Stimulated activated CD4-positive, alpha-beta T cell treated with anti-CD3 and anti-CD28 coated beads, Interleukin-4, amount 100 ng/mL, for 1 hour (primary cell): ENCODE data around the gene SEMA3A.
A peak's percentile ranks its signal among the peaks of the same experiment; 100 is the strongest.

Experiments used
- DNase-seq: peaks from one replicate; pipeline ENCODE4 v3.0.0-alpha.2; 2020

Gene SEMA3A

GRCh38 chr7:84003191-84003590 is 191.4 kb downstream of the SEMA3A start:
- no peak for DNase-seq

GRCh38 chr7:84002348-84002747 is 192.2 kb downstream of the SEMA3A start:
- no peak for DNase-seq

DNA sequence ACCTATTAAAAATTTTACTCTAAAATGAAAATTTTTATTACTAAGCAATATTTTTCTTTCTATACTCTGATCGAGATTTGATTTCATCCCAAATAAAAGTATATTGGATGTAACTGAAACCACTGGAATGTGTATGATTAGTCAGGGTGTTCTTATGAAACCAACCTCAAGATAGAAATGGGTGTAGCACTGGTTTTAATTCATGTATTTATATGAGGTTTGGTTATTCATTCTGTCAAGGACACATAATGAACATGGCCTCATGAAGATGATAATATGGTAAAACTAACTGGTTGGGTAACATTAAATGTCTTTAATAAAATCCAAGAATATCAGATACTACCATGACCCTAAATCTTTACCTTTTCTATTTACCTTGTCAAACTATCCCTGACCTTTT is 197.7 kb downstream of the SEMA3A start:
- DNase-seq, result no peak

- no peak for DNase-seq
Observed at GRCh38 chr7:83987764-83988163, 206.8 kb downstream of the SEMA3A start.

DNA sequence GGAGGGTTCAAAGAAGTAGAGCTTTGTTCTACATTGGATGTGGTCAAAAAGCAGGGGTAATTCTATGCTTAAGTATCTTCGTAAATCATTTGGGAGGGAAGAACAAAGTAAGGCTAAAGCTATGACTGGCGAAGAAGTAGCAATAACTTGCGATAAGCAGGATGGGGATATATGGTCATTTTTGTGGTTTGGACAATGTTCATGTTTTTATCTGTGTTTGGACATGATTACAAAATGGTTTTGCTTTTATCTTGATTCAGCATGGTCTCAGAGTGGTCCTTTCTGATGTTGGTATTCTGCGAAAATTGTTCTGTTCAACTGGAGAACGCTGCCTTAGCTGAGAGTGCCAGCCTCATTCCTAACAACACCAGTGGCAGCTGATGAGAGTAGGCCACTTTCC is 208.8 kb downstream of the SEMA3A start:
- DNase-seq, result no peak

- no peak for DNase-seq
Observed at GRCh38 chr7:83984591-83984990, 210.0 kb downstream of the SEMA3A start.

DNA sequence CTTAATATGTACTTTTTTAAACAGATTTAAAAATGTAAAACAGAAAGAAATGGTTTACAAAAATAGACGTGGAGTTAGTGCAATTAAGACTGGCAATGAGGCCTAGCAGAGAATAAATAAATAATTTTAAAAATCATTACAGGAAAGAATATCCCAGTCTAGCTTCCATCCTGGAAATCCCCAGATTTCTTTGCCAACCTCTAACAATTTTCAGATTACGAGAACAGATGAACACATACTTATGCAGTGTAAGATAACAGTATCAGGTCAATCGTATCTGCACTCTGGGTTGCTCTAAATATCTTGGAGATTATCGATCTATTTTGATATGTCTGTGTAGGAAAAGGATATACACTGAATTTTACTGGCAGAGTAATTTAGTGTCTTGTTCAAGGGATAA is 210.5 kb downstream of the SEMA3A start:
- DNase-seq, result no peak

- no peak for DNase-seq
Observed at GRCh38 chr7:83983606-83984005, 211.0 kb downstream of the SEMA3A start.

- no peak for DNase-seq
Observed at GRCh38 chr7:83976302-83976701, 218.3 kb downstream of the SEMA3A start.

DNA sequence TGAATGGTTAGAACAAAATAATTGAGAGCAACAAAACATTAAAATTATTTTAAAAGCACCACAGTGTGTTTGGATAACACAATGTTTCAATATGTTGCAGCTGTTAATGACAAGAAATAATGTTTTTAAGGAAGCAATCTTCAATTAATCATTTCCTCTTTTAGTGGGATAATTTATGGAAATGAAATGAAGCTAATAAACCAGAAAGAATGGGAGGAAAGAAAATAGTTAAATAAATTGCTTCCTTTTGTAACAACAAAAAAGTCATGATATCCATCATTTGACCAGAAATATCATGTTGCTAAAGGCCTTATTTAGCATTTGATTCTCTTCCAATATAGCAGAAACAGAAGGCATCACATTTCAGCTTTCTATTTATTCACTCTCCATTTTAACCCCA is 224.5 kb downstream of the SEMA3A start:
- no peak for DNase-seq

DNA sequence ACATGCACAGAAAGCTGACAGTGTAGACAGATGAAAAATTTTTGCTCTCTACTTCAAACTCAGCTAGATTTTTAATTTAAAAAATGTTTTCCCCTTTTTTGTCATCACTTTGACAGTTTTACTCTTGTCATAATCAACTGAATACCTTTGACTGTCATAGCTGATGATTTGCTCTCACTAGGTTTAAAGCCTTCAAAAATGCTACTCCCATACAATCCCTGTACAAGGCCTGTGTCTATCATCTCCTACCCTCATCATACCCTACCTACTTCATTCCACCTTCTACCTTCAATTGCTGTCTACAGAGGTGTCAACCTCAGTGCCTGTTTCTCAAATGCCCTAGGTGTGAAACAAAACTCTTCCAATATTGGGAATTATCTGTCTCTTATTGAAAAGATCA is 230.3 kb downstream of the SEMA3A start:
- no peak for DNase-seq

DNA sequence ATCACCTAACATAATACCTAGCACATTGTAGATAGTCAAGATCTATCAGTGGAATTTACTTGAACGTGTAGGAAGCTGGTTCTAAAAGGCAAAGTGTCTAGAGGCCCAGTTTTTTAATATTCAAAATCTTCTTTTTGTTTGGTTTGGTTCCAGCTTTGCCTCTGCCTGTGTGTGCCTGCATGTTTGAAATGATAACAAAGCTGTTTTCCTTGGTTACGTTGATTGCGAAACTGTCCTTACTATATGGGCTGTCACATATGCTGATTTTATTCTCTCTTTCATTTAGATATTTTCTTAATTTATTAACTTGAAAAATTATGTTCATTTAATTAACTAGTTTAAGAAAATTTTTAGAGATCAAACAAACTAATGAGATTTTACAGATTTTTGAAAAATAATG is 237.3 kb downstream of the SEMA3A start:
- DNase-seq, result no peak

GRCh38 chr7:83956104-83956503 is 238.5 kb downstream of the SEMA3A start:
- no peak for DNase-seq

GRCh38 chr7:83952236-83952635 is 242.4 kb downstream of the SEMA3A start:
- no peak for DNase-seq

GRCh38 chr7:83947260-83947659 is 247.3 kb downstream of the SEMA3A start:
- no peak for DNase-seq

DNA sequence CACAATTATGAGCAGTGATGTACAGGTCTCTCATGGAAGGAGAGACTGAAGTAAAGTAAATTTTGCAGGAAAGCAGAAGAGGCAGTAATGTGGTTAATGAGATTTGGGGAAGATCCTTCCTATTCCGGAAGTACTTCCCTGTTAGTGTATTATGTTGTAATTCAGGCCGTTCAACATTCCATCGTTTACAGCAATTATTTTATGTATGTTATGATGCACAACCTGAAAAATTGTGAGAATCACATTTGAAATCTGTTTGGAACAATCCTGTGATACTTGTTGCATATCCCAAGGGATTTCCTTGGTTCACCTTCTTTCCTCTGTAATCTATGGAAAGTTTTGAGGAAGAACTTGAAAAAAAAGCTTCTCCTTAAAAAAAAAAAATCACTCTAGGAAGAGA is 247.8 kb downstream of the SEMA3A start:
- no peak for DNase-seq

DNA sequence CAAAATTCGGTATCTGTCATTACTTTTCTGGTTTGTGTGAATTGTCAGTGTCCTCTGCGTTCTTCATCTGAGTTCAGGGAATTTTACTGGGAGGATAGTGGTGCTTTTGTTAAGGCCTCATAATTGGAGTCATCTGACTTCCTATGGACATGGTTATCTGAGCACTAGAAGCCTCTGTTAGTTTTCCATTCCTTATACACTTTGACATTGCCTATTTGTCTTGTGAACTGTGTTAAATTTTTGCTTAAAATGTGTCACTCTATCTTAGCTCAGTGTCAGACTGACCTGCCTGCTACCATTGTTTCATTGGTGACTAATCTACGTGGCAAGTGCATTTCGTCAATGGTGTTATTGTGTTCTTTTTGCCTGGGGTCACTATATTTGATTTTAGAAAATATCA is 253.3 kb downstream of the SEMA3A start:
- no peak for DNase-seq

DNA sequence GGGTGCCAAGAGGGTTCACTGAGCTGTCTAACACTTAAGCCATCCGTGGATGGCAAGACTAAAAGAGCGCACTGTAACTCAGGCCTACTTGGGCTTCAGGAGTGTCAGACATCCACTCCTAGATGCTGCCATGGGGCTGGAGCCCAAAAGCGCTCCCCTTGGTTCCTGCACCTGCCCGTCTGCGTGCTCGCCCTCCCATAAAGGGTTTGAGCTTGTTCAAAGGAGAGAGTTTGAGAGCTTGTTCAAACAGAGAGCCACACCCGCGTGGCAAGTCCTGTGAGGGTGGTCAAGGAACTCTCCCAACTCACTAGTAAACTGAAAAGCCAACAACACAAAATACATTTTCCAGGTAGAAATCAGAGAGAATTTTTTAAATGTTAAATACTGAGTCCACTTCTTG is 256.7 kb downstream of the SEMA3A start:
- DNase-seq, result no peak

- DNase-seq, result peak; percentile 23
Observed at GRCh38 chr7:83936056-83936708, 258.4 kb downstream of the SEMA3A start.

DNA sequence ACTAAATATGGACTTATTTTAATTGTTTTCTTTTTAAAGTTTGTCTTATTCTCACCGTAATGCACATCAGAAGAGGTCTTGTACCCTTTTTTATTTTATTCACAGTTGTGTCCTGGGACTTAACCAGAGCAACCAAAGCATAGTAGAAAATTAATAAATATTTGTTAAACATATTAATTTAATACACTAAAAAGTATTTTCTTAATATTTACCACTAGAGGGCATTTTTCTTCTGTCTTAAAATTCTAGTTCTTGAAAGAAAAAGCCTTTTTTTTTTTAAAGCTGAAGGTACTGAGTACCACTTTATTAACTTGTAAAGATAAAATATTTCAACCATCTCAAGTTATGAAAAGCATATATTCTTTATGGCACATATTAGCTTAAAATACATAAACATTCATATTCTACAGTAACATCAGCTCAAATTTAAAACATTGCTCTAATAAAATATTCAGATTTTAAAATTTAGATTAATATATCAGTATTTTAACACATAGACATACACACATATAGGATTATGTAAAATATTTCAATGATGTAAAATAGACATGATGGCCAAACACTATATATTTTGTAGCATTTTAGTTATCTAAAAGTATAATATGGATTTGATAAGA is 260.4 kb downstream of the SEMA3A start:
- DNase-seq, result no peak

DNA sequence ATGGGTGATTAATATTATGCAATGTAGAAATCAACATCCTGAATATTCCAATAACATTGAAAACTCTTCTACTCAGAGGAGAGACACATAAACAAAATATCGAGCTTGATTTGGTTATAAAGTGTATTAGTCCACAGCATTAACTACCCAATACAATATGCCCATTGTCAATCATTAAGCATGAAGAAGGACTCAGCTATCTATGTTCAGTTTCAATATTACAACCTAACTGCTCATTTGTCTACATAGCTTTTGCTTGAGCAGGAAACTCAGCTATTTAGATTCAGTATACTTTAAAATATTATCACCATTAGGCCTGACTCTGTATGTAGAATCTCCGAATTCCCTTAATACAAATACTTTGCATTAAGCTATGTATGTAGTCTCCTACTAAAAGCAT is 262.6 kb downstream of the SEMA3A start:
- no peak for DNase-seq

DNA sequence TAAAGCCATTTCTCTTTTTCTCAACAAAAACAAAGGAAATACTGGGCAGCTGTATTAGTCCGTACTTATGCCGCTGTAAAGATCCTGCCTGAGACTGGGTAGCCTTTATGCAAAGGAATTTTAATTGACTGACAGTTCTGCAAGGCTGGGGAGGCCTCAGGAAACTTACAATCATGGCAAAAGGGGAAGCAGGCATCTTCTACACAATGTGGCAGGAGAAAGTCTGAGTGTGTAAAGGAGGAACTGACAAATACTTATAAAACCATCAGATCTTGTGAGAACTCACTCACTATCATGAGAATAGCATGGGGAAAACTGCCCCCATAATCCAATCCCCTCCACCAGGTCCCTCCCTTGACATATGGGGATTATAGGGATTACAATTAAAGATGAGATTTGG is 264.3 kb downstream of the SEMA3A start:
- no peak for DNase-seq

DNA sequence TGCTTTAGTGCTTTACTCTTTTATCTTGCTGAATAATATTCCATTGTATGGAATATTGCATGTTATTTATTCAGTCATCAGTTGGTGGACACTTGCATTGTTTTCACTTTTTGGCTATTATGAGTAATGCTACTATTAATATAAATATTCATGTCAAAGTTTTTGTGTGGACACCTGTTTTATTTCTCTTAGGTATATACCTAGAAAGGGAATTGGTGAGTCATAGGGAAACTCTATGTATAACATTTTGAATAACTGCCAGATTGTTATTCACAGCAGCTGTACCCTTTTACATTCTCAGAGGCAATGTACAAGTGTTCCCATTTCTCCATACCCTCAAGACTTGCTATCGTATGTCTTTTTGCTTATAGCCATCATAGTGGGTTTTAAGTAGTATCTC is 268.7 kb downstream of the SEMA3A start:
- no peak for DNase-seq

DNA sequence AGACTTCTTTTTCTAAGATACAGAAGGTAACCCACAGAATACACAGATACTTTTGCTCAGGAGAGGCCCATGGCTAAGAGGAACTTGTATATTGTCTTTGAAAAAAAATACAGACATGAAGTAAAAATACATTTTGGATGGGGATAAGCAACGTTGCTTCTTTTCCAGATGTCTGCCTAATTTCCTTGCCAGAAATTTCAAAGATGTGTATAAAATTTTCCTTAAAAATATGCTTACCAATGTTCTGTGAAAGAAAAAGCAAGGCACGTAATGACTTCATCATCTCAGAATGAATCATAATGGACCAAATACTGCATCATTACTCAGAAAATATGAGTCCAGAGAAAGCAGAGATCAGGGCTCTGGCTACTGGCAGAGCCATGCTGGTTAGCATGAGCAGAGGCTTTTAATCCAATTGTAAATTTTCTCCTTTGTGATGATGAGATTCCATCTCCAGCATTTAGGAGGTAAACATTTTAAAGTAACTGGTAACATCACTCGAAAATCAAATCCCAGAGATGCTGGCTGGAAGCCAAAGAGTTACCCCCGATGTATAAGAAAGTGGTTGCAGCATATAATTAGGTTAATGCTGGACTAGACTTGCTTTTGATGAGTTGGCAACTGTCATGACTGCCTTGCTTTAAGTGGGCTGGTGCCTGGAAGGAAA is 272.5 kb downstream of the SEMA3A start:
- DNase-seq, result no peak
